Kidney (tissue), 14 donors: ENCODE data around the gene MYT1. TPM values are rescaled to one million over a fixed set of nuclear protein-coding genes. Genes with fewer than 3 reads are reported as not detected.

ENCODE experiments used
- DNase-seq, 5 donors: peaks; one replicate each; pipeline ENCODE4 v3.0.0-alpha.2; 2013 to 2020
- FAIRE-seq: peaks from 2 replicates; lab custom pipeline; 2012; peaks lifted over from hg19 to GRCh38; lab: Jason Lieb, UNC
- H3K27ac ChIP-seq, 2 donors: one replicate each; pipeline ENCODE4 v1.7.0; 2013; ENCODE audit warnings: low read depth in 2 of 2, low read length in 2 of 2, inconsistent platforms in 1 of 2
- H3K27me3 ChIP-seq: one replicate; pipeline ENCODE4 v1.7.1; 2013; ENCODE audit warnings: low read length, inconsistent platforms; ENCODE audit not compliant: control insufficient read depth, insufficient read depth
- H3K36me3 ChIP-seq, 3 donors: one replicate each; pipeline versions ENCODE4 v1.7.0 to v1.7.1; 2013; ENCODE audit warnings: low read length in 3 of 3, control low read depth in 1 of 3, inconsistent platforms in 1 of 3; ENCODE audit not compliant: insufficient read depth in 3 of 3, control insufficient read depth in 2 of 3
- H3K4me1 ChIP-seq, 3 donors: one replicate each; pipeline versions ENCODE4 v1.7.0 to v1.7.1; 2013; ENCODE audit warnings: low read length in 3 of 3, inconsistent platforms in 1 of 3, low read depth in 1 of 3; ENCODE audit not compliant: control insufficient read depth in 2 of 3, insufficient read depth in 2 of 3
- H3K4me3 ChIP-seq, 3 donors: one replicate each; pipeline versions ENCODE4 v1.7.0 to v1.8.1; 2013; ENCODE audit warnings: low read length in 3 of 3, control low read depth in 1 of 3, inconsistent platforms in 1 of 3
- H3K9ac ChIP-seq, 3 donors: one replicate each; pipeline versions ENCODE4 v1.7.0 to v1.7.1; 2013; ENCODE audit warnings: low read length in 3 of 3, control low read depth in 1 of 3, inconsistent platforms in 1 of 3
- H3K9me3 ChIP-seq, 3 donors: one replicate each; pipeline versions ENCODE4 v1.7.0 to v1.7.1; 2013; ENCODE audit warnings: low read length in 3 of 3, control low read depth in 1 of 3, inconsistent platforms in 1 of 3; ENCODE audit not compliant: control insufficient read depth in 2 of 3, insufficient read depth in 1 of 3
- CTCF ChIP-seq: IDR thresholded peaks from 3 replicates; pipeline ENCODE4 v1.5.1; 2012; ENCODE audit warnings: mild to moderate bottlenecking, moderate library complexity, borderline replicate concordance; ENCODE audit not compliant: insufficient read depth; ENCODE audit errors: extremely low read depth
- intact Hi-C: fragments of 100-400 bp; cut with DNase I; formaldehyde crosslinking; loops from one replicate; pipeline ENCODE4 v1.11.1; 2022
- polyA plus RNA-seq: library from polyadenylated mRNA; stranded (reverse); fragments of 350-450 nt; fragmentation: Illumina TruSeq; extraction: RNeasy Lipid Tissue Mini Kit (QIAGEN cat#74804); gene quantifications from one replicate; pipeline ENCODE4 v1.2.3, GENCODE V29; 2014; ENCODE audit warnings: low read depth, low replicate concordance; ENCODE audit not compliant: insufficient read depth
- total RNA-seq: library from RNA; stranded (reverse); fragmentation: NEBNext Ultra II Directional; extraction: Animal tissue kit (Norgen Biotek cat#: 25700); gene quantifications from one replicate; pipeline ENCODE4 v1.2.1, GENCODE V29; 2021
- donor health status: control.
- donor health status: control.
- donor health status: control.
- donor health status: control.
- donor health status: control.
- donor health status: DM: yes; HTN: yes; CAD: no.
- donor health status: Normal renal cell carcinoma (clear cell type).

MYT1 gene
- total and polyA plus RNA-seq, 2 donors from 2014 or later, result not detected

- TF ChIP-seq CTCF, result no peak
- FAIRE-seq (no peak), DNase-seq (peak in 1 of 5 donors; percentile 31)
- Histone ChIP-seq H3K4me3 (no peak overlapping the region), H3K27ac (no peak overlapping the region), H3K4me1 (no peaks in the 10 kb centered on the region), H3K27me3 (no peaks in the 10 kb centered on the region), H3K36me3 (no peaks in the 10 kb centered on the region), H3K9me3 (no peaks in the 10 kb centered on the region), H3K9ac (no peak overlapping the region)
- intact Hi-C loops, result no loop called here
These were observed 76.8 kb downstream of the MYT1 start for GRCh38 chr20:64241061-64241460.

- DNase-seq (peak in 2 of 5 donors; percentile 8 to 61), FAIRE-seq (no peak)
- no peak overlapping the region for H3K27ac ChIP-seq
- H3K27me3 ChIP-seq, result no peaks in the 10 kb centered on the region
- no peaks in the 10 kb centered on the region for H3K9me3 ChIP-seq
- no peak overlapping the region for H3K4me3 ChIP-seq
- TF ChIP-seq CTCF, result no peak
- no peak overlapping the region for H3K9ac ChIP-seq
- intact Hi-C loops, result no loop called here
- no peaks in the 10 kb centered on the region for H3K36me3 ChIP-seq
- no peaks in the 10 kb centered on the region for H3K4me1 ChIP-seq
These were observed 77.9 kb downstream of the MYT1 start for GRCh38 chr20:64242003-64242796.

- no peak overlapping the region for H3K27ac ChIP-seq
- intact Hi-C loops, result no loop called here
- no peaks in the 10 kb centered on the region for H3K27me3 ChIP-seq
- no peak overlapping the region for H3K4me3 ChIP-seq
- no peak for FAIRE-seq
- no peaks in the 10 kb centered on the region for H3K9me3 ChIP-seq
- peak in 1 of 5 donors; percentile 29 for DNase-seq
- H3K9ac ChIP-seq, result no peak overlapping the region
- no peak for TF ChIP-seq CTCF
- no peaks in the 10 kb centered on the region for H3K4me1 ChIP-seq
- no peaks in the 10 kb centered on the region for H3K36me3 ChIP-seq
These were observed 78.7 kb downstream of the MYT1 start for GRCh38 chr20:64242797-64243475.
